ENCODE measurements around the gene ELFN2. TPM values are rescaled to one million over a fixed set of nuclear protein-coding genes. Genes with fewer than 3 reads are reported as not detected.

Gene ELFN2
- total RNA-seq, 1 donor from 2014 or later: 0.36 TPM

DNA sequence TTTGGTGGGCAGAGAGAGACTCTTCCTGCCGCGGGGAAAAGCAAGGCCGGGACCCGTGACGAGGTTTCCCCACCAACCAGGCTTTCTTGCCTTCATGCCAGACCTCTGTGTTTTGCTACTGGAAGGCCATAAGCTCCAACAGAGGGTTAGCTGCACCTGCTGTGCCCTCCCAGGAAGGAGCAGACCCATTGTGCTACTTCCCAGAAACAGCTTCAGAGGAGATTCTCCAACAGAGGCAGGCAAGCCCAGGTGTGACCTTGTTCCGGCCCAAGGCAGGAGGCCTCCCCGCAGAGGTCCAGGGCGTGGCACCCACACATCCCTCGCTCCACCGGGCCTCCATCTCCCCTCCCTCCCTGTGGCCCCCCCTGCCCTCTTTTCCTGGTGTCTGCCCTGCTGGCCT is 57.8 kb downstream of the ELFN2 start:
- H3K9me3 Mint-ChIP-seq (ENCODE audit: low read depth): no peaks in the 10 kb centered on the region

DNA sequence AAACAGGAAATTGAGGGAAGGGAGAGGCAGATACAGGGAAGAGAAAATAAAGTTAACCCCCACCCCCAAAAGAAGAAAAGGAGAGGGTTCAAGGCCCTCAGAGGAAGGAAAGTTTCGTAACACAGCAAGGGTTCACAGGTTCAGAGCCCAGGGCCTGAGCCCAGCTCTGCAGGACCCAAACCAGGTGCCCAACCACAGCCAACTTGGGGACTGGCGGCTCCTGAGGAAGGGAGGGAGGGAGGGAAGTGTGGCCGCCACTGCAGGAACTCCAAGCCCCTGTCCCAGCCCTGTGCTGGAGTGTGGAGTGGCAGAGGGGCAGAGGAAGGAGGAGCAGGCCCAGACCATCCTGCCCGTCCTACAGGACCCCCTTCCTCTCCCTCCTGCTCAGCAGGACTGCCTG is 59.2 kb downstream of the ELFN2 start:
- H3K27ac Mint-ChIP-seq: no peak overlapping the region
- H3K27me3 Mint-ChIP-seq: peaks cover 18% of the 10 kb centered on the region
- H3K4me3 Mint-ChIP-seq (ENCODE audit: low read depth): no peak overlapping the region
- no peaks in the 10 kb centered on the region for H3K9me3 Mint-ChIP-seq (ENCODE audit: low read depth)
- DNase-seq (ENCODE audit: low spot score, unreplicated experiment): no peak
- TF ChIP-seq, protein P1, sequence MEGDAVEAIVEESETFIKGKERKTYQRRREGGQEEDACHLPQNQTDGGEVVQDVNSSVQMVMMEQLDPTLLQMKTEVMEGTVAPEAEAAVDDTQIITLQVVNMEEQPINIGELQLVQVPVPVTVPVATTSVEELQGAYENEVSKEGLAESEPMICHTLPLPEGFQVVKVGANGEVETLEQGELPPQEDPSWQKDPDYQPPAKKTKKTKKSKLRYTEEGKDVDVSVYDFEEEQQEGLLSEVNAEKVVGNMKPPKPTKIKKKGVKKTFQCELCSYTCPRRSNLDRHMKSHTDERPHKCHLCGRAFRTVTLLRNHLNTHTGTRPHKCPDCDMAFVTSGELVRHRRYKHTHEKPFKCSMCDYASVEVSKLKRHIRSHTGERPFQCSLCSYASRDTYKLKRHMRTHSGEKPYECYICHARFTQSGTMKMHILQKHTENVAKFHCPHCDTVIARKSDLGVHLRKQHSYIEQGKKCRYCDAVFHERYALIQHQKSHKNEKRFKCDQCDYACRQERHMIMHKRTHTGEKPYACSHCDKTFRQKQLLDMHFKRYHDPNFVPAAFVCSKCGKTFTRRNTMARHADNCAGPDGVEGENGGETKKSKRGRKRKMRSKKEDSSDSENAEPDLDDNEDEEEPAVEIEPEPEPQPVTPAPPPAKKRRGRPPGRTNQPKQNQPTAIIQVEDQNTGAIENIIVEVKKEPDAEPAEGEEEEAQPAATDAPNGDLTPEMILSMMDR (IDR thresholded peaks at IDR 0.05; ENCODE audit: unreplicated experiment): no peak
- H3K36me3 Mint-ChIP-seq (ENCODE audit: insufficient read depth): no peaks in the 10 kb centered on the region
- H3K4me1 Mint-ChIP-seq (ENCODE audit: low read depth): no peaks in the 10 kb centered on the region

More for the DNA sequence above, 57.8 kb downstream of the ELFN2 start:
- Mint-ChIP-seq H3K4me3 (ENCODE audit: low read depth) (no peak overlapping the region), H3K36me3 (ENCODE audit: insufficient read depth) (no peaks in the 10 kb centered on the region), H3K4me1 (ENCODE audit: low read depth) (no peaks in the 10 kb centered on the region), H3K27ac (no peak overlapping the region), H3K27me3 (peaks cover 18% of the 10 kb centered on the region)
- no peak for DNase-seq (ENCODE audit: low spot score, unreplicated experiment)
- TF ChIP-seq, protein P1 (IDR thresholded peaks at IDR 0.05; ENCODE audit: unreplicated experiment): no peak

DNA sequence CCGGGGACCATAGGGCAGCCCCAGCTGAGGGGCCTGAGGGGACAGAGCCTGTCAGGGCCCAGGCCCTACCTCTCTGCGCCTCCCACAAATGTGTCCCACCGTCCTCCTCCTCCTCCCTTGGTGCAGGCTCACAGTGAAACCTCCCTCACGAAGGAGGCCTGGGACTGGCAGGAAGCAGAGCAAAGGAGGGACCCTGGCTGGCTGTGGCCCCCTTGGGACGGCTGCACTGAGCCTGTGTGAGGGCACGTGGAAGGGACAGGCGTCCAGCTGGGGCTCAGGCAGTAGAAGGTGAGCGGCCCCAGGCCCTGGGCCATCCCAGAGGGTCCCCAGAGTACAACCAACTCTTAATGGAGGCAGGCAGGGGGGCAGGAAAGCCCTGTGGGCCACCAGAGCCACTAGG is 60.7 kb downstream of the ELFN2 start:
- no peak overlapping the region for H3K4me3 Mint-ChIP-seq (ENCODE audit: low read depth)
- H3K27me3 Mint-ChIP-seq: peaks cover 28% of the 10 kb centered on the region
- no peak overlapping the region for H3K27ac Mint-ChIP-seq
- DNase-seq (ENCODE audit: low spot score, unreplicated experiment): no peak
- TF ChIP-seq, protein P1 (IDR thresholded peaks at IDR 0.05; ENCODE audit: unreplicated experiment): no peak
- no peaks in the 10 kb centered on the region for H3K4me1 Mint-ChIP-seq (ENCODE audit: low read depth)
- H3K36me3 Mint-ChIP-seq (ENCODE audit: insufficient read depth): no peaks in the 10 kb centered on the region
- H3K9me3 Mint-ChIP-seq (ENCODE audit: low read depth): no peaks in the 10 kb centered on the region

DNA sequence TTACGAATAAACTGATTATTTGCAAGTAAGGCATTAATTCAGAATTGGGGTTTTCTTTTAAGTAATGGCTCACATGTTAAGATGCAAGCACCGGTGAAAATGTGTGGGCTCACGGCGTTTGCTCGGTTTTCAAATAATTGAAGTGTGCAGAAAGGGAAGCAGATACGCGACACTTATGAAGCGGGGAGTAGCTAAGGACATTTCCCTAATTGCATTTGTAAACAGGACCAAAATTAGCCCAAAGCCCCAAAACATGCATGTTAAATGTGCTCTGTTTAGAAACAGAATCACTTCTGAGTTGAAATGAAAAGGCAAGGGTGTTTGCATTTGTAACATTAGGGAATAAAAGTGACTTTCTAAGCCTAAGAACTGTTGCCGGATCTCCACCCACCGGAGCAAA is 61.3 kb downstream of the ELFN2 start:
- TF ChIP-seq, protein P1 (IDR thresholded peaks at IDR 0.05; ENCODE audit: unreplicated experiment): no peak
- Mint-ChIP-seq H3K27ac (no peak overlapping the region), H3K36me3 (ENCODE audit: insufficient read depth) (no peaks in the 10 kb centered on the region), H3K9me3 (ENCODE audit: low read depth) (no peaks in the 10 kb centered on the region), H3K4me1 (ENCODE audit: low read depth) (no peaks in the 10 kb centered on the region), H3K27me3 (peaks cover 31% of the 10 kb centered on the region), H3K4me3 (ENCODE audit: low read depth) (no peak overlapping the region)
- DNase-seq (ENCODE audit: low spot score, unreplicated experiment): no peak

DNA sequence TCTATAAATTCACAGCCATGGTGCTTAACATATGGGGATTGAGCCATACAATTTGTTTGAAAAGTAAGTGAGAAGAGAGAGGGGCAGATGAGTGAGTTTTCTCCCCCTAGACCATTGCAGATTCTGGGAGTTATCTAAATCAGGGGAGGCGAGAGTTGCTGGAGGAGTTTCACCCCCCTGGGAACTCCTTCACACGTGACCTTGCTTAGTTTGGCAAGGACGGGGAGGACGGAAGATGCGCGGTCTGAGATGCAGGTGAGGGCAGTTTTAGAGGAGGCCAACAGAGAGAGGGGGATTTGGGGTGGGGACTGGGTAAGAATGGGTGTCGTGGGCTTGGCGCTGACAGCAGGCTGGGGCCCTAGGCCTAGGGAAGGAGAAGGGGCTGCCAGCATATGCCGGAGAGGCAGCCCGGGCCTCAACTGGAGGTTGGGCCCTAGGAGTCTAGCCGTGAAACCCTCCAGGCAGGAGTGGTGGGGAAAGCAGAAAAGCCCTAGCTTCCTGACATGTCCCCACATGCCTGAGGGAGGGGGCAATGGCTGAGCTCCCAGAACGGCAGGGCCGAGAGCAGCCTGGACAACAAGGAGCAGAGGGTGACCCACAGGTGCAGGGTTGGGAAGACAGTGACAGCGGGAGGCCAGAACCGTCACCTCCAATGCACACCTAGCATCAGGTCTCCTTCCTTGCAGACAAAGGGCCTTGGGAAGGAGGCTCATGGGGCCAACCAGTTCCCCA is 63.9 kb downstream of the ELFN2 start:
- Mint-ChIP-seq H3K9me3 (ENCODE audit: low read depth) (no peaks in the 10 kb centered on the region), H3K4me1 (ENCODE audit: low read depth) (no peaks in the 10 kb centered on the region)

More for the DNA sequence above, 63.9 kb downstream of the ELFN2 start:
- no peak overlapping the region for H3K4me3 Mint-ChIP-seq (ENCODE audit: low read depth)
- H3K36me3 Mint-ChIP-seq (ENCODE audit: insufficient read depth): no peaks in the 10 kb centered on the region
- TF ChIP-seq, protein P1 (IDR thresholded peaks at IDR 0.05; ENCODE audit: unreplicated experiment): no peak
- no peak for DNase-seq (ENCODE audit: low spot score, unreplicated experiment)
- H3K27me3 Mint-ChIP-seq: peaks cover 52% of the 10 kb centered on the region
- no peak overlapping the region for H3K27ac Mint-ChIP-seq

All from progenitor cell of endocrine pancreas (in vitro differentiated cells).